Measurements from ENCODE around the gene SP6. TPM values are rescaled to one million over a fixed set of nuclear protein-coding genes. Genes with fewer than 3 reads are reported as not detected.
A peak's percentile ranks its signal among the peaks of the same experiment; 100 is the strongest.

The SP6 gene
- total and polyA plus RNA-seq, 2 of the 8 experiments (the other 6 are each of a cell fraction or from before 2014, with no cell fraction given) = 1.2 to 1.5 TPM

- peak; percentile 30; the same call in 1 of the 2 replicates for TF ChIP-seq E2F6 (IDR thresholded peaks at IDR 0.05)
- TF ChIP-seq POLR2AphosphoS5 (IDR thresholded peaks at IDR 0.05; ENCODE audit: low read depth, low read length) = no peak
- peak; percentile 96 for TF ChIP-seq SAP30 (IDR thresholded peaks at IDR 0.05; ENCODE audit: insufficient read depth, insufficient replicate concordance, low read length)
- no peak for TF ChIP-seq JUN (IDR thresholded peaks at IDR 0.05; ENCODE audit: low read depth, low read length)
- no peak for TF ChIP-seq BRCA1 (IDR thresholded peaks at IDR 0.05; ENCODE audit: low read depth, low read length)
- TF ChIP-seq JUND (IDR thresholded peaks at IDR 0.05; ENCODE audit: low read length) = peak; percentile 58; the same call in 1 of the 2 replicates
- no peak for TF ChIP-seq CEBPB (IDR thresholded peaks at IDR 0.05; ENCODE audit: low read depth, low read length)
- peak; percentile 45 for TF ChIP-seq KDM4A (IDR thresholded peaks at IDR 0.05; ENCODE audit: low read depth, low read length, severe bottlenecking)
- no peak for TF ChIP-seq RXRA (IDR thresholded peaks at IDR 0.05; ENCODE audit: insufficient read depth, low read depth, low read length)
- peak; percentile 91 to 93; a peak in 3 of 4 replicates for TF ChIP-seq SIN3A (conservative IDR thresholded peaks at IDR 0.05 in 1 of 2, IDR thresholded peaks at IDR 0.05 in 1 of 2; ENCODE audit: low read depth in 1 of 2, low read length in 2 of 2)
- peak in 1 of 2 experiments; percentile 91; a peak in 2 of 4 replicates for TF ChIP-seq HDAC2 (IDR thresholded peaks at IDR 0.05; ENCODE audit: borderline replicate concordance in 1 of 2, low read depth in 2 of 2, low read length in 2 of 2)
- TF ChIP-seq EP300 (IDR thresholded peaks at IDR 0.05; ENCODE audit: borderline replicate concordance in 1 of 2, low read depth in 2 of 2, low read length in 2 of 2) = peak in 1 of 2 experiments; percentile 23; a peak in 1 of 3 replicates
- TF ChIP-seq MAX (IDR thresholded peaks at IDR 0.05) = peak; percentile 32; the same call in 1 of the 2 replicates
- peak in 1 of 2 experiments; percentile 15; a peak in 1 of 4 replicates for TF ChIP-seq RAD21 (IDR thresholded peaks at IDR 0.05 in 1 of 2, conservative IDR thresholded peaks at IDR 0.05 in 1 of 2; ENCODE audit: low read depth in 2 of 2, low read length in 2 of 2)
- TF ChIP-seq KDM1A (IDR thresholded peaks at IDR 0.05; ENCODE audit: borderline replicate concordance, low read length) = no peak
- TF ChIP-seq PHF8 (conservative IDR thresholded peaks at IDR 0.05; ENCODE audit: low read depth, low read length) = no peak
- peak; percentile 44; the same call in 1 of the 2 replicates for TF ChIP-seq SP2 (IDR thresholded peaks at IDR 0.05; ENCODE audit: low read length)
Measured at GRCh38 chr17:47821424-47822391, 29.3 kb downstream of the SP6 start, which contains the start of gene OSBPL7 (continued).

Measured in H1 (cell line).